HEK293T (cell line): ENCODE results near the gene RBBP5.

Source experiments
- ARNT ChIP-seq: fragments of 450-650 bp; IDR thresholded peaks from 2 replicates; pipeline ENCODE4 v1.6.1; 2017; ENCODE audit warnings: mild to moderate bottlenecking
- CTBP1 ChIP-seq: fragments of 450-650 bp; IDR thresholded peaks from 2 replicates; pipeline ENCODE4 v1.6.1; 2016; ENCODE audit warnings: borderline replicate concordance
- ELF4 ChIP-seq: fragments of 450-650 bp; IDR thresholded peaks from 2 replicates; pipeline ENCODE4 v1.6.1; 2017; ENCODE audit warnings: antibody characterized with exemption
- FOXA1 ChIP-seq: fragments of 450-650 bp; IDR thresholded peaks from 2 replicates; pipeline ENCODE4 v1.6.1; 2016; ENCODE audit warnings: mild to moderate bottlenecking
- FOXK2 ChIP-seq: fragments of 450-650 bp; IDR thresholded peaks from 2 replicates; pipeline ENCODE4 v1.6.1; 2016; ENCODE audit warnings: mild to moderate bottlenecking
- FOXM1 ChIP-seq: fragments of 450-650 bp; IDR thresholded peaks from 2 replicates; pipeline ENCODE4 v1.6.1; 2017; ENCODE audit warnings: mild to moderate bottlenecking, borderline replicate concordance
- L3MBTL2 ChIP-seq: fragments of 450-650 bp; conservative IDR thresholded peaks from 2 replicates; pipeline ENCODE4 v1.6.1; 2016; ENCODE audit warnings: mild to moderate bottlenecking
- LEF1 ChIP-seq: fragments of 450-650 bp; IDR thresholded peaks from 2 replicates; pipeline ENCODE4 v1.6.1; 2017; ENCODE audit warnings: mild to moderate bottlenecking, borderline replicate concordance
- SP1 ChIP-seq: fragments of 450-650 bp; IDR thresholded peaks from 2 replicates; pipeline ENCODE4 v1.6.1; 2017
- SUZ12 ChIP-seq: fragments of 450-650 bp; IDR thresholded peaks from 2 replicates; pipeline ENCODE4 v1.6.1; 2016; ENCODE audit warnings: mild to moderate bottlenecking

- no peak for TF ChIP-seq ARNT
- TF ChIP-seq LEF1 = no peak
- no peak for TF ChIP-seq L3MBTL2
- no peak for TF ChIP-seq ELF4
- TF ChIP-seq SUZ12 = no peak
- no peak for TF ChIP-seq SP1
- no peak for TF ChIP-seq FOXK2
- TF ChIP-seq FOXM1 = no peak
- no peak for TF ChIP-seq FOXA1
- no peak for TF ChIP-seq CTBP1
Observed at GRCh38 chr1:205137901-205138300, 16.1 kb upstream of the RBBP5 start.
